ENCODE data around the gene RELA. TPM values are rescaled to one million over a fixed set of nuclear protein-coding genes. Genes with fewer than 3 reads are reported as not detected.

The RELA gene
- polyA plus RNA-seq, 3 donors: 21.3 to 67.9 (median 30.9) TPM

GRCh38 chr11:65634109-65634436 lies 28.6 kb downstream of the RELA start:
- DNase-seq: no peak
- H3K4me2 ChIP-seq (replicated peaks; ENCODE audit: extremely low read depth, low read length, poor library complexity, severe bottlenecking): no peak overlapping the region
- H3K9me3 ChIP-seq (replicated peaks in 1 of 2; ENCODE audit: control insufficient read depth in 1 of 2, insufficient read depth in 1 of 2, low read length in 2 of 2): no peaks in the 10 kb centered on the region
- H3K4me3 ChIP-seq (replicated peaks in 1 of 3; ENCODE audit: low read depth in 2 of 3, low read length in 3 of 3): no peak overlapping the region
- no peak overlapping the region for H3K9ac ChIP-seq (ENCODE audit: insufficient read depth, low read length, poor library complexity, severe bottlenecking)
- H3K36me3 ChIP-seq (replicated peaks in 1 of 2; ENCODE audit: control insufficient read depth in 1 of 2, insufficient read depth in 2 of 2, low read length in 2 of 2): peaks cover 60 to 79% of the 10 kb centered on the region in 2 donors
- H3K27me3 Mint-ChIP-seq (ENCODE audit: low read depth in 3 of 3): peaks cover 0 to 1% (median 0%) of the 10 kb centered on the region in 3 donors
- H3K4me1 Mint-ChIP-seq: peaks cover 19% of the 10 kb centered on the region
- WGBS (ENCODE audit: insufficient coverage): 84% methylated on average over 13 of the region's 14 CpGs
- peaks cover 41 to 76% of the 10 kb centered on the region in 2 donors for H3K36me3 Mint-ChIP-seq
- intact Hi-C loops (cut with micrococcal nuclease): no loop called here
- no peaks in the 10 kb centered on the region for H3K9me3 Mint-ChIP-seq
- H3K27ac Mint-ChIP-seq: peak overlapping the region in 2 of 7 donors; percentile 26 to 68
- no peak overlapping the region for H3K4me3 Mint-ChIP-seq
- H3K27me3 ChIP-seq (ENCODE audit: control insufficient read depth in 2 of 2, insufficient read depth in 2 of 2, low read length in 2 of 2): no peaks in the 10 kb centered on the region
- peaks cover 47% of the 10 kb centered on the region for H4K20me1 ChIP-seq (ENCODE audit: insufficient read depth, low read length)
- H2AFZ ChIP-seq (ENCODE audit: insufficient read depth, low read depth, low read length, poor library complexity, severe bottlenecking): no peak overlapping the region
- H3K4me1 ChIP-seq (ENCODE audit: control insufficient read depth in 1 of 2, insufficient read depth in 2 of 2, low read length in 2 of 2): peaks cover 12 to 22% of the 10 kb centered on the region in 2 donors
- peaks cover 12% of the 10 kb centered on the region for H3K79me2 ChIP-seq (ENCODE audit: insufficient read depth, low read length)
- H3K27ac ChIP-seq (ENCODE audit: low read depth in 1 of 2, low read length in 2 of 2): no peak overlapping the region
- no peak for TF ChIP-seq CTCF (IDR thresholded peaks at IDR 0.05)

- no peak for DNase-seq
- Mint-ChIP-seq H3K9me3 (no peaks in the 10 kb centered on the region), H3K36me3 (peaks cover 45 to 81% of the 10 kb centered on the region in 2 donors), H3K4me1 (peaks cover 14% of the 10 kb centered on the region), H3K27me3 (ENCODE audit: low read depth in 3 of 3) (peaks cover 0 to 1% (median 0%) of the 10 kb centered on the region in 3 donors), H3K4me3 (no peak overlapping the region), H3K27ac (peak overlapping the region in 3 of 7 donors; percentile 19 to 74 (median 68))
- Histone ChIP-seq H3K79me2 (ENCODE audit: insufficient read depth, low read length) (peaks cover 7% of the 10 kb centered on the region), H3K9me3 (replicated peaks in 1 of 2; ENCODE audit: control insufficient read depth in 1 of 2, insufficient read depth in 1 of 2, low read length in 2 of 2) (no peaks in the 10 kb centered on the region), H2AFZ (ENCODE audit: insufficient read depth, low read depth, low read length, poor library complexity, severe bottlenecking) (no peak overlapping the region), H3K9ac (ENCODE audit: insufficient read depth, low read length, poor library complexity, severe bottlenecking) (no peak overlapping the region), H3K27me3 (ENCODE audit: control insufficient read depth in 2 of 2, insufficient read depth in 2 of 2, low read length in 2 of 2) (no peaks in the 10 kb centered on the region), H4K20me1 (ENCODE audit: insufficient read depth, low read length) (peaks cover 42% of the 10 kb centered on the region), H3K27ac (ENCODE audit: low read depth in 1 of 2, low read length in 2 of 2) (no peak overlapping the region), H3K4me3 (replicated peaks in 1 of 3; ENCODE audit: low read depth in 2 of 3, low read length in 3 of 3) (no peak overlapping the region), H3K36me3 (replicated peaks in 1 of 2; ENCODE audit: control insufficient read depth in 1 of 2, insufficient read depth in 2 of 2, low read length in 2 of 2) (peaks cover 65 to 85% of the 10 kb centered on the region in 2 donors), H3K4me1 (ENCODE audit: control insufficient read depth in 1 of 2, insufficient read depth in 2 of 2, low read length in 2 of 2) (peaks cover 6 to 16% of the 10 kb centered on the region in 2 donors), H3K4me2 (replicated peaks; ENCODE audit: extremely low read depth, low read length, poor library complexity, severe bottlenecking) (no peak overlapping the region)
- no peak for TF ChIP-seq CTCF (IDR thresholded peaks at IDR 0.05)
- 51% methylated on average over 19 of the region's 20 CpGs for WGBS (ENCODE audit: insufficient coverage)
- intact Hi-C loops (cut with micrococcal nuclease): no loop called here
Observed at GRCh38 chr11:65633390-65634108, 29.2 kb downstream of the RELA start.

Data from CD14-positive monocyte (primary cell).